ENCODE results near the gene AHNAK2.
"Not testable (repeated sequence)": the region's sequence is repeated elsewhere in the genome, so short reads cannot be mapped to it uniquely, and the experiment has no call there.

AHNAK2 gene

DNA sequence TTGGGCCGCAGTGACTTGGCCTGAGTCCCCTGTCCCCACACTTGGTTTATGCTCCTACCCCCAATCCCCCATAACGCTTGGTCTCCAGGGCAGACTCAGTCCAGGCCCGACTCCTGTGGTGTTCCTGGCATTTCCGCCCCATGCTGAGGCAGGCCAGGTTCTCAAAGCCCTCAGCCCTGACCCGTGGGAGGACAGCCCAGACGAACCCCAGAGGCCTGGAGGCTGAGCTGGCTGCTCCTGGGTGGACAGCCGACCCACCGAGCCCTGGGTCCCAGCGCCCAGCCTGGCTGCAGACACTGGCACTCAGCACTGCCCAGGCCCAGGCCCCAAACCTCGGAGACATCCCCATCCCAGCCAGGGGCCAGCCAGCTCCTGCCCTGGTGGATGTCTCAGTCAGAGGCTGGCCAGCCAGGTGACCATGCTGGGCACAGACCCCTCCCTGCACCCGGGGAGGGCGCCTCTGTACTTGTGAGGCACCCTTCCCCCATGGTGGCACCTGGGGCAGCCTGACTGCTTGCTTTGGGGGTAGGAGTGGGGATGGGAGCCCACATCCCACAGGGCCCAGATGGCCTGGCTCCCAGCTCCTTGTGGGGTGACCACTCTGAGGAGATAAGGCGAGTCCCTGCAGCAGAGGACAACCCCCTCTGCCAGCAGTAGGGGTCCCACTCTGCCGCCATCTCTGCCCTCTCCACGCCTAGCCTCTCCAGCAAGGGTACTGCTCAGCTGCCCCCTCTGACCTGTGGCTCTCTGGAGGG lies 52.1 kb downstream of the AHNAK2 start:
- DNase-seq (ENCODE audit: low read depth): no peak
- TF ChIP-seq, protein P1, sequence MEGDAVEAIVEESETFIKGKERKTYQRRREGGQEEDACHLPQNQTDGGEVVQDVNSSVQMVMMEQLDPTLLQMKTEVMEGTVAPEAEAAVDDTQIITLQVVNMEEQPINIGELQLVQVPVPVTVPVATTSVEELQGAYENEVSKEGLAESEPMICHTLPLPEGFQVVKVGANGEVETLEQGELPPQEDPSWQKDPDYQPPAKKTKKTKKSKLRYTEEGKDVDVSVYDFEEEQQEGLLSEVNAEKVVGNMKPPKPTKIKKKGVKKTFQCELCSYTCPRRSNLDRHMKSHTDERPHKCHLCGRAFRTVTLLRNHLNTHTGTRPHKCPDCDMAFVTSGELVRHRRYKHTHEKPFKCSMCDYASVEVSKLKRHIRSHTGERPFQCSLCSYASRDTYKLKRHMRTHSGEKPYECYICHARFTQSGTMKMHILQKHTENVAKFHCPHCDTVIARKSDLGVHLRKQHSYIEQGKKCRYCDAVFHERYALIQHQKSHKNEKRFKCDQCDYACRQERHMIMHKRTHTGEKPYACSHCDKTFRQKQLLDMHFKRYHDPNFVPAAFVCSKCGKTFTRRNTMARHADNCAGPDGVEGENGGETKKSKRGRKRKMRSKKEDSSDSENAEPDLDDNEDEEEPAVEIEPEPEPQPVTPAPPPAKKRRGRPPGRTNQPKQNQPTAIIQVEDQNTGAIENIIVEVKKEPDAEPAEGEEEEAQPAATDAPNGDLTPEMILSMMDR (conservative IDR thresholded peaks at IDR 0.05; ENCODE audit: control insufficient read depth, insufficient read depth, low read depth, low read length): no peak

DNA sequence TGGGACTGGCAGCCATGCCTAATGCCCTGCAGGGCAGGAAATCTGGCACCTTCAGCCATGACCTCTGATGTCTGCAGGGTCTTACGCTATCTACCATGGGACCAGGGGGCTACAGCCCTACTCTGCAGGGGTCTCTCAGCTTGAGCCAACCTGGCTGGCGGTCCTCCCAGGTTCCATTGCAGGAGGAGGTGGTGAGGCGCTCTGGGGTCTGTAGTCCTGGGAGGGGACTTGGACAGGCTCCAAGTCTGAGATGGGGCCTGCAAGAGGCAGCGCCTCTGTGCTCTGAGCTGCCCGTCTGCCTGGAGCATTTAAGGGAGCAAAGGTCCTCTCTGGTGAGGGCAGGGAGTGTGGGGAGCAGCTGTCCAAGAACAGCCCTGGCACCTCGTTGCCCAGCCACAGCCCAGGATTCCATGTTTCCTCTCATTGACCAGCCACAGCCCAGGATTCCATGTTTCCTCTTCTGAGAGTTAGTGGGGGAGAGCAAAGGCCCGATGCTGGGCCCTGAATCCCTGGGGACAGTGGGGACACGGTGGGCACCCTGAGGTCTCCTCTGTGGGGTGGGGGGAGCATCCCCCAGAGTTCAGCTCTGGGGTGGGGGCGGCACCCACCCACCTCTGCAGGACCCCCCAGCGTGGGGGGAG lies 52.8 kb downstream of the AHNAK2 start:
- no peak overlapping the region for H3K4me3 ChIP-seq (ENCODE audit: control insufficient read depth, low read depth, low read length)
- TF ChIP-seq, protein P1 (conservative IDR thresholded peaks at IDR 0.05; ENCODE audit: control insufficient read depth, insufficient read depth, low read depth, low read length): no peak
- DNase-seq (ENCODE audit: low read depth): no peak

More for the DNA sequence above, 52.1 kb downstream of the AHNAK2 start:
- H3K4me3 ChIP-seq (ENCODE audit: control insufficient read depth, low read depth, low read length): no peak overlapping the region

DNA sequence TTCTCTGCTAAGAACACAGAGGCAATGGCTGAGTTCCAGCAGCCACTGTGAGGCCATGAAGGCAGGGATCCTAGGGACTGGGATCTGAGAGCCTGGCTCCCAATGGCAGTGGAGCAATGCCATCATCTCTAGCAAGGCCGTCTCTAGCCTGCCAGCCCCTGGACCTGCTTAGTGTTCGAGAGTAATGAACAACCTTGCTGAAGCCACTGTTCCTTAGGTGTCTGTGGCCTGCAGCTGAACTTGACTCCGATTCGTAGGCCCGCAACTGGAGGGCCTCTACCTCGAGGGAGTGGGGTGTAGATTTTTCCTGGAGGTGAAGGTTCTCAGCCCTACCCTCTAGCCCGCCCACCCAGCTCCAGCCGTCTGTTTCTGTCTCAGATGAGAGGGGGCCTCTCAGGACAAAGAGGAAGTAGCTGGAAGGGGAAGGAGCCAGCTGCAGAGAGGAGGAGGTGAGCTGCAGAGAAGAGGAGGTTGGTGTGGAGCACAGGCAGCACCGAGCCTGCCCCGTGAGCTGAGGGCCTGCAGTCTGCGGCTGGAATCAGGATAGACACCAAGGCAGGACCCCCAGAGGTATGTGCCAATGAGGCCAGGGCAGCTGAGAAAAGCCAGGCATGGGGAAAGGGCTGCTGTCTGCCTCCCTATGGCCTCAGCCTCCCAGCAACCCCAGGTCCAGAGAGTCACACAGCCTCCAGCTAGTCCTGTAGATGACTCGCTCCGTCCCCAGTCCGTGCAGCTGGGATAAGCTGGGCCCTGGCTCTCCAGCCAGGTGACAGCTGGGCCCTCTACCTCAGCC lies 53.6 kb downstream of the AHNAK2 start, which contains the start of gene PLD4:
PLD4 (plus strand) TSS at position 459 of the 793 bp plus-strand sequence. CDS start 2,262 bp downstream, outside the sequence.
- H3K4me3 ChIP-seq (ENCODE audit: control insufficient read depth, low read depth, low read length): no peak within 1 kb of the TSS
- DNase-seq (ENCODE audit: low read depth): no peak
- TF ChIP-seq, protein P1 (conservative IDR thresholded peaks at IDR 0.05; ENCODE audit: control insufficient read depth, insufficient read depth, low read depth, low read length): no peak

DNA sequence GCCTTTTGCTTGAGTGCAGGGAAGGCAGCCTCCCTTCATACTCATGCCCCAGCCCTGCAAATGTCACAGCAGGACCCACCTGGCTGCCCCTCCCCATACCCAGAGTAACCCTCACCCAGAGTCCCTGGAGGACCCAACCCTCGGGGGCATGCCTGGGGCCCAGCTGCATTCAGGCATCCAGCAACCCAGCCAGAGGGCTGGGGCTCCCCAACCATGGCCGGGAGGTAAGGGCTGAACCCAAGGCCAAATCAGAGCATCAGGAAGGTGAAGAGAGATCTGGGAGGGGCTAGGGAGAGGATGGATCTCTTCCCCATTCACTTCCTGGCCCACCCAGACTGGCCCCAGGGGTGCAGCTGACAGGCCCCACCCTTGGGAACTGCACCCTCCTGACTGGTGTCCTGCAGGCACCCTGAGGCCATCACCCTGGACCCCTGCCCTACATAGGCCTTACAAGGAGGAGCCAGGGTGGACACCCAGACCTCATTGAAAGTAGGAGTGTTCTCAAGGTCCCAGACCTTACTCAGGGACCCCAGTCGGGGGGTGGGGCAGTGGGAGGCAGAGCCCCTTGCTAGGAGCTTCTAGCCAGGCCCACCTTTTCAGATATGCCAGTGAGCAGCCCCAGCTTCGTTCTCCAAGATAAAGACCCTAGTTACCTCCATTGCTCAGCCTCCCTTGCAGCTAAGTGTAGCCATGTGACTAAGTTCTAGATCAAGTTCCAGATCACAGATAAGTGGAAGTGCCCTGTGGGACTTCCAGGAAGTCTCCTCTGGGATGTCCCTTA lies 54.3 kb downstream of the AHNAK2 start:
- no peak overlapping the region for H3K4me3 ChIP-seq (ENCODE audit: control insufficient read depth, low read depth, low read length)
- no peak for DNase-seq (ENCODE audit: low read depth)
- TF ChIP-seq, protein P1 (conservative IDR thresholded peaks at IDR 0.05; ENCODE audit: control insufficient read depth, insufficient read depth, low read depth, low read length): no peak

DNA sequence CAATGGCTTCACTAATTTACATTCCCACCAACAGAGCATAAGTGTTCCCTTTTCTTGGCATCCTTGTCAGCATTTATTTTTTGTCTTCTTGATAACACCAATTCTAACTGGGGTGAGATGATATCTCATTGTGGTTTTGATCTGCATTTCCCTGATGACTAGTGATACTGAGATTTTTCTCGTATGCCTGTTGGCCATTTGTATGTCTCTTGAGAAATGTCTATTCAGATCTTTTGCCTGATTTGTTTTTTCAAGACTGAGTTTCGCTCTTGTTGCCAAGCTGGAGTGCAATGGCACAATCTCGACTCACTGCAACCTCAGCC lies 58.2 kb downstream of the AHNAK2 start:
- no peak for DNase-seq (ENCODE audit: low read depth)
- TF ChIP-seq, protein P1 (conservative IDR thresholded peaks at IDR 0.05; ENCODE audit: control insufficient read depth, insufficient read depth, low read depth, low read length): no peak
- no peak overlapping the region for H3K4me3 ChIP-seq (ENCODE audit: control insufficient read depth, low read depth, low read length)

DNA sequence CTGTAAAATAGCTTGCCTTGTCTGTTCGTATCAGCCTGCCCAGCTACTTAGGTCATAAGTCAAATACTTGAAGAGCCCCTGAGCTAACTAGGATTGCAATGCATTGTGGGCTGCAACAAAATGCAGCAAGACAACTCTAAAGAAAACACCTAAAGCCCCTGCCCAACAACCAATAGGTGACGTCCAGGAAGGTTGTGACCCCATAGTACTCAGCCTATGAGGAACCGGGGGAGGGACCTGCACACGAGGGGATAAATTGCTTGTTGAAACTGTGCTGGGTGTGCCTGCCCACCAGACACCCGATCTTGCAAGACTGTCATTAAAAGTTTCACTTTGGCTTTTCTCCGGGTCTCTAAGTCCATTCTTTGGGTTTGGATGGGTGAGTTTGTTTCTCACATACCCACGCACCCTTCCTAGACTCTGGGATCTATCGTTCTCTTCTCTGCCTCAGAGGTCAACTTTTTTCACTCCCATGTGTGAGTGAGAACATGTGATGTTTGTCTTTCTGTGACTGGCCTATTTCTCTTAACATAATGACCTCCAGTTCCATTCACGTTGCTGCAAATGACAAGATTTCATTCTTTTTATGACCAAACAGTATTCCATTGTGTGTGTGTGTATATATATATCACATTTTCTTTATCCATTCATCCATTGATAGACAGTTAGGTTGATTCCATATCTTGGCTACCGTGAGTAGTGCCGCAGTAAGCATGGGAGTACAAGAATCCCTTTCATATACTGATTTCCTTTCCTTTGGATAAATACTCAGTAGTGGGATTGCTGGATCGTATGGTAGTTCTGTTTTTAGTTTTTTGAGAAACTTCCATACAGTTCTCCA lies 58.8 kb downstream of the AHNAK2 start:
- H3K4me3 ChIP-seq (ENCODE audit: control insufficient read depth, low read depth, low read length); DNase-seq (ENCODE audit: low read depth): not testable (repeated sequence)

Measured in fibroblast of mammary gland (primary cell).